Progenitor cell of endocrine pancreas (in vitro differentiated cells): ENCODE results near the gene SRL. TPM values are rescaled to one million over a fixed set of nuclear protein-coding genes. Genes with fewer than 3 reads are reported as not detected.

Source experiments
- DNase-seq: peaks from one replicate; pipeline ENCODE4 v3.0.0; 2021; ENCODE audit warnings: low spot score; ENCODE audit not compliant: unreplicated experiment
- H3K27ac Mint-ChIP-seq: 2 replicates; pipeline ENCODE4 v1.8.0; 2021; ENCODE audit warnings: mild to moderate bottlenecking, moderate library complexity, mixed read lengths
- H3K27me3 Mint-ChIP-seq: 2 replicates; pipeline ENCODE4 v1.8.0; 2021; ENCODE audit warnings: mixed read lengths
- H3K36me3 Mint-ChIP-seq: 2 replicates; pipeline ENCODE4 v1.8.0; 2022; ENCODE audit warnings: mixed read lengths; ENCODE audit not compliant: insufficient read depth
- H3K4me1 Mint-ChIP-seq: 2 replicates; pipeline ENCODE4 v1.8.0; 2021; ENCODE audit warnings: low read depth, mixed read lengths
- H3K4me3 Mint-ChIP-seq: 2 replicates; pipeline ENCODE4 v1.8.0; 2021; ENCODE audit warnings: low read depth, mild to moderate bottlenecking, moderate library complexity, mixed read lengths
- H3K9me3 Mint-ChIP-seq: 2 replicates; pipeline ENCODE4 v1.8.0; 2021; ENCODE audit warnings: low read depth, mixed read lengths
- long read RNA-seq: library from polyadenylated mRNA; unstranded; transcript quantifications from one replicate; pipeline ENCODE4 v2.0.0, GENCODE V29; 2020
- total RNA-seq: library from RNA; stranded (reverse); gene quantifications from 2 replicates; pipeline ENCODE4 v1.2.1, GENCODE V29; 2021
- TF ChIP-seq, protein P1 (sequence below): fragments of 200-600 bp; sonication (generic); IDR thresholded peaks from one replicate; pipeline ENCODE4 v1.5.0; 2021; ENCODE audit warnings: antibody characterized with exemption, mild to moderate bottlenecking; ENCODE audit not compliant: unreplicated experiment

Gene SRL
- total RNA-seq = 0.09 TPM in 1 of 2 replicates, not detected in the other
- long read RNA-seq = 0 reads

DNA sequence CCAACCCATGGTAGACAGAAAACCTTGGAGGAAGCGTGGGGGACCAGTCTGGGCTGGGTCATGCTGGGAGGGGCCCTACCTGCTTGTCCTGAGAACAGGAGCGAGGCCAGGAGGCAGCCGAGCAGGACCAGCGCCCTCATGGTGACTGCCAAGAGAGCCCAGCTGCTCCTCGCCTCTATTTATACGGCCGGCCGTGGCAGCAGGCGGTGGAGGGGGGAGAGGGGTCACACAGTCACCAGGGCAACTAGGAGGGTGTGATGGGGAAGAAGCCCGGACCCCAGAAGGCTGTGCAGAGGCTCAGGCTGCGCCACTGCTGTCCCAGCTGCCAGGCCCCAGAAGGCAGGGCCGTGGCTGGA, at the start of gene SRL:
TSS of gene SRL (minus strand) at position 153 of the 356 bp plus-strand sequence. CDS start at position 140, 13 bp downstream.
- Mint-ChIP-seq H3K27me3 (peaks cover 3% of the 10 kb centered on the region), H3K9me3 (peaks cover 9% of the 10 kb centered on the region), H3K36me3 (no peaks in the 10 kb centered on the region), H3K4me1 (peaks cover 2% of the 10 kb centered on the region), H3K27ac (no peak within 1 kb of the TSS), H3K4me3 (no peak within 1 kb of the TSS)
- DNase-seq = no peak
- TF ChIP-seq, protein P1, sequence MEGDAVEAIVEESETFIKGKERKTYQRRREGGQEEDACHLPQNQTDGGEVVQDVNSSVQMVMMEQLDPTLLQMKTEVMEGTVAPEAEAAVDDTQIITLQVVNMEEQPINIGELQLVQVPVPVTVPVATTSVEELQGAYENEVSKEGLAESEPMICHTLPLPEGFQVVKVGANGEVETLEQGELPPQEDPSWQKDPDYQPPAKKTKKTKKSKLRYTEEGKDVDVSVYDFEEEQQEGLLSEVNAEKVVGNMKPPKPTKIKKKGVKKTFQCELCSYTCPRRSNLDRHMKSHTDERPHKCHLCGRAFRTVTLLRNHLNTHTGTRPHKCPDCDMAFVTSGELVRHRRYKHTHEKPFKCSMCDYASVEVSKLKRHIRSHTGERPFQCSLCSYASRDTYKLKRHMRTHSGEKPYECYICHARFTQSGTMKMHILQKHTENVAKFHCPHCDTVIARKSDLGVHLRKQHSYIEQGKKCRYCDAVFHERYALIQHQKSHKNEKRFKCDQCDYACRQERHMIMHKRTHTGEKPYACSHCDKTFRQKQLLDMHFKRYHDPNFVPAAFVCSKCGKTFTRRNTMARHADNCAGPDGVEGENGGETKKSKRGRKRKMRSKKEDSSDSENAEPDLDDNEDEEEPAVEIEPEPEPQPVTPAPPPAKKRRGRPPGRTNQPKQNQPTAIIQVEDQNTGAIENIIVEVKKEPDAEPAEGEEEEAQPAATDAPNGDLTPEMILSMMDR = no peak

DNA sequence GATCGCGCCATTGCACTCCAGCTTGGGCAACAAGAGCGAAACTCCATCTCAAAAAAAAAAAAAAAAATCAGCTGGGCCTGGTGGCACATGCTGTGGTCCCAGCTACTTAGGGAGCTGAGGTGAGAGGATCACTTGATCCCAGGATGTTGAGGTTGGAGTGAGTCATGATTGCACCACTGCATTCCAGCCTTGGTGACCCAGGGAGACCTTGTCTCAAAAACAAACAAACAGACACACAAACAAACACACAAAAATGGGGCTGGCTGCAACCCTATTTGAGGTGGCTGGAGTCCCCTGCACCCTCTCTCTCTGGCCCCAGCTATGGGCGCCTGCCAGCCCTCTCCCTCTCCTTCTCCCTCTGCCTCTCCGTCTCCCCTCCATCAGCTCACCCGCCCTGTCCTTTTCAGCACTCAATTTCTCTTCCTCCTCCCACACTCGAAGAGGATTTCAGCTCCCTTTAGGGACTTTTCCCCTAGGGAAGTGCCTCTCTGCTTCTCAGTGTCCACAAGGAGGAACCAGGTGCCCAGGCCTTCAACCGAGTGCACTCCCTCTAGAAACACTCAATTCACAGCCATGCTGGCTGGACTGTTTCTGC, 48.5 kb upstream of the SRL start:
- Mint-ChIP-seq H3K27ac (no peak overlapping the region), H3K4me3 (no peak overlapping the region), H3K9me3 (no peaks in the 10 kb centered on the region), H3K27me3 (no peaks in the 10 kb centered on the region), H3K36me3 (no peaks in the 10 kb centered on the region), H3K4me1 (peaks cover 12% of the 10 kb centered on the region)
- TF ChIP-seq, protein P1 = no peak
- no peak for DNase-seq

DNA sequence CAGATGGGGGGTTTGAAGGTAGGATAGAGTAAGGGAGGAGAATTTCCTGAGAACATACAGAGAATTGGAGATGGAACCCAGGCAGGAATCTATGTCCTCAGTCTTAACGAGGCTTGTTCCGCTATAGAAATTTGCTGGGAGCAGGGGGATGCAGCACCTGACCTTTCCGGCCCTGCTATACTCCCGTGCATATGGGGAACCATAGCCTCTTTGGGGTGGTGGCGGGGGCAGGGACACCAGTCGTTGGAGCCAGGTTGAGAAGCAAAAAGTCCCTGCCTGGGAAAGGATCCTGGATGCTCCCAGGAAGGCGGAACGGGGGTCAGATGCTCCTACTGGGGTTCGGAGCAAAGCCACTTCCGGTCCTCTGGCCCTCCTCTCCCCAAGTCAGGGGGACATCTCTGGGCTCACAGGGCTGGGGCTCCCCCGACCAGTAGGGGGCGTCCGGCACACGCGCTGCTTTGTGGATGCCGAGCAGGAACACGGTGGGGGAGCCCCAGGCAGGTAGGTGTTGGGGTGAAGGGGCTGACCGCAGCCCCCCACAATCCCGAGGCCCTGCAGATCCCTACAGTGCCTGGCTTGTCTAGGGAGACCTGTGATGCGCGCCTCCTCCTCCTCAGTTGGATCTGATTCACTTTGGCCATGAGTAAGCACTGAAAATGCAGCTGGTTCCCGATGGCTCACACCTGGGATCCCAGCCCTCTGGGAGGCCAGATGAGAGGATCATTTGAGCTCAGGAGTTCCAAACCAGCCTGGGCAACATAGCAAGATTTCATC, 46.5 kb upstream of the SRL start:
- H3K27me3 Mint-ChIP-seq = peaks cover 10% of the 10 kb centered on the region
- no peaks in the 10 kb centered on the region for H3K36me3 Mint-ChIP-seq
- H3K4me1 Mint-ChIP-seq = peaks cover 4% of the 10 kb centered on the region
- TF ChIP-seq, protein P1 = peak; percentile 95
- no peak overlapping the region for H3K4me3 Mint-ChIP-seq
- DNase-seq = peak; percentile 74
- no peaks in the 10 kb centered on the region for H3K9me3 Mint-ChIP-seq
- no peak overlapping the region for H3K27ac Mint-ChIP-seq

DNA sequence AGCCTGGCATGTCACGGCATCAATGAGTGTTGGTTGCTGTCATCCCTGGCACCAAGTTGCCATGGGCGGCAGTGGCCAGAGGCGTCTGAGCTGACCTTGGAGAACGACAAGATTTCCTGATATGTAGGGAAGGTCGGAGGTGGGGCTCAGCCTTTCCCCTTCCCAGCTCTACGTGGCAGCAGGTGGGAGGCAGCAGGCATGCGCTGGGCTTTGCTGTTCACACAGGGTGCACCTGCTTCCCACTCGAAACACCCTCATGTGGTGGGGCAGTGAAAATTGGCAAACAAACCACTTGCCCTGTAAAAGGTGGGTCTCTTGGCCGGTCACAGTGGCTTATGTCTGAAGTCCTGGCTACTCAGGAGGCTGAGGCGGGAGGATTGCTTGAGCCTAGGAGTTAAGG, 43.3 kb upstream of the SRL start:
- H3K9me3 Mint-ChIP-seq = peaks cover 4% of the 10 kb centered on the region
- H3K36me3 Mint-ChIP-seq = no peaks in the 10 kb centered on the region
- H3K4me1 Mint-ChIP-seq = no peaks in the 10 kb centered on the region
- peaks cover 10% of the 10 kb centered on the region for H3K27me3 Mint-ChIP-seq
- no peak overlapping the region for H3K4me3 Mint-ChIP-seq
- no peak overlapping the region for H3K27ac Mint-ChIP-seq
- TF ChIP-seq, protein P1 = no peak
- no peak for DNase-seq

DNA sequence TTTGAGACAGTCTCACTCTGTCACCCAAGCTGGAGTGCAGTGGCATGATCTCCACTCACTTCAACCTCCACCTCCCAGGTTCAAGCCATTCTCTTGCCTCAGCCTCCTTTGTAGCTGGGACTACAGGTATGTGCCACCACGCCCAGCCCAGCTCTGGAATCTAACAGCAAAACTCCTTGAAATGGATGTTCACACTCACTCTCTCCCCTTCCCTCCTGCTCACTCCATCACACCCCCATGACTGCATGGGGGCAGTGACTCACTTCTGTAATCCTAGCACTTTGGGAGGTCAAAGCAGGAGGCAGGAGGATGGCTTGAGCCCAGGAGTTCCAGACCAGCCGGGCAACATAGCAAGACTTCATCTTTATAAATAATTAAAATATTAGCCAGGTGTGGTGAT, 42.1 kb upstream of the SRL start:
- TF ChIP-seq, protein P1 = no peak
- no peak for DNase-seq
- Mint-ChIP-seq H3K9me3 (peaks cover 4% of the 10 kb centered on the region), H3K4me3 (no peak overlapping the region), H3K4me1 (no peaks in the 10 kb centered on the region), H3K27ac (no peak overlapping the region), H3K27me3 (peaks cover 10% of the 10 kb centered on the region), H3K36me3 (no peaks in the 10 kb centered on the region)
